ENCODE results near the gene DTWD2.
"Not testable (repeated sequence)": the region's sequence is repeated elsewhere in the genome, so short reads cannot be mapped to it uniquely, and the experiment has no call there.

GRCh38 chr5:118952306-118952705, 36.0 kb downstream of the DTWD2 start:
- not testable (repeated sequence) for TF ChIP-seq CTCF, POLR2A (IDR thresholded peaks at IDR 0.05)
